ENCODE results near the gene KIAA0408. TPM values are rescaled to one million over a fixed set of nuclear protein-coding genes. Genes with fewer than 3 reads are reported as not detected.
"Not testable (repeated sequence)": the region's sequence is repeated elsewhere in the genome, so short reads cannot be mapped to it uniquely, and the experiment has no call there.

Gene KIAA0408
- polyA plus RNA-seq, 1 of the 3 experiments (the other 2 are of a cell fraction), result 4.0 TPM

- no peaks in the 10 kb centered on the region for H3K36me3 ChIP-seq (replicated peaks in 1 of 2; ENCODE audit: control insufficient read depth in 1 of 2, insufficient read depth in 2 of 2, low read length in 1 of 2)
- no peak overlapping the region for H3K4me2 ChIP-seq
- H3K9me2 ChIP-seq, result no peaks in the 10 kb centered on the region
- no peak overlapping the region for H3K4me3 ChIP-seq (ENCODE audit: low read depth in 2 of 2, low read length in 1 of 2)
- peaks cover 0 to 6% of the 10 kb centered on the region in 2 experiments; a peak in 1 of 4 replicates for H3K4me1 ChIP-seq (ENCODE audit: control insufficient read depth in 1 of 2, insufficient read depth in 2 of 2, low read depth in 1 of 2, low read length in 1 of 2)
- H2AFZ ChIP-seq (ENCODE audit: low read depth), result peak overlapping the region; percentile 56
- no peaks in the 10 kb centered on the region for H3K79me2 ChIP-seq (ENCODE audit: insufficient read depth)
- WGBS (ENCODE audit: low lambda C conversion rate), result 88% methylated on average over 2 of the region's 2 CpGs
- H3K9ac ChIP-seq, result no peak overlapping the region
- no peaks in the 10 kb centered on the region for H3K9me3 ChIP-seq
- ChIA-PET CTCF (no interaction called here), POLR2A (no interaction called here)
- H3K27ac ChIP-seq (ENCODE audit: low read depth in 2 of 2, low read length in 1 of 2), result no peak overlapping the region
- H4K20me1 ChIP-seq (ENCODE audit: insufficient read depth), result no peaks in the 10 kb centered on the region
- TF ChIP-seq GATA2 (CRISPR knock-in tag; IDR thresholded peaks at IDR 0.05), result no peak
- TF ChIP-seq YY1 (IDR thresholded peaks at IDR 0.05; ENCODE audit: low read depth), result no peak
- TF ChIP-seq EZH2phosphoT487 (IDR thresholded peaks at IDR 0.05; ENCODE audit: borderline replicate concordance, low read depth), result no peak
- no peak for TF ChIP-seq FOXJ3 (CRISPR knock-in tag; IDR thresholded peaks at IDR 0.05)
- TF ChIP-seq JUND (IDR thresholded peaks at IDR 0.05), result no peak
- TF ChIP-seq ZBTB33 (IDR thresholded peaks at IDR 0.05; ENCODE audit: borderline replicate concordance, low read depth), result no peak
- no peak for TF ChIP-seq PBX3 (IDR thresholded peaks at IDR 0.05)
- H3K27me3 ChIP-seq (ENCODE audit: insufficient read depth), result no peaks in the 10 kb centered on the region
- no peak for DNase-seq
- H3F3A ChIP-seq (replicated peaks; ENCODE audit: insufficient read depth), result peaks cover 4% of the 10 kb centered on the region
Observed at GRCh38 chr6:127423921-127424320, 35.3 kb downstream of the KIAA0408 start.

GRCh38 chr6:127421164-127421563 lies 38.0 kb downstream of the KIAA0408 start:
- H3F3A ChIP-seq (replicated peaks; ENCODE audit: insufficient read depth); H3K9me2 ChIP-seq; POLR2A ChIA-PET; H3K4me3 ChIP-seq (ENCODE audit: low read depth in 2 of 2, low read length in 1 of 2); H3K4me1 ChIP-seq (ENCODE audit: control insufficient read depth in 1 of 2, insufficient read depth in 2 of 2, low read depth in 1 of 2, low read length in 1 of 2); H3K4me2 ChIP-seq; DNase-seq; H2AFZ ChIP-seq (ENCODE audit: low read depth); H4K20me1 ChIP-seq (ENCODE audit: insufficient read depth); H3K27me3 ChIP-seq (ENCODE audit: insufficient read depth); H3K79me2 ChIP-seq (ENCODE audit: insufficient read depth); H3K36me3 ChIP-seq (replicated peaks in 1 of 2; ENCODE audit: control insufficient read depth in 1 of 2, insufficient read depth in 2 of 2, low read length in 1 of 2); H3K9ac ChIP-seq; H3K9me3 ChIP-seq: not testable (repeated sequence)
- CTCF ChIA-PET, result interaction anchor here (0.7 to 1.9 kb wide), 4 partner anchors 11 to 119 kb away, joined by 3 to 7 read pairs (median 4); no protein-coding TSS in a partner anchor
- WGBS (ENCODE audit: low lambda C conversion rate), result 87% methylated on average over 3 of the region's 3 CpGs
- peak overlapping the region in 1 of 2 experiments; percentile 38; a peak in 2 of 4 replicates for H3K27ac ChIP-seq (ENCODE audit: low read depth in 2 of 2, low read length in 1 of 2)

- H4K20me1 ChIP-seq (ENCODE audit: insufficient read depth), result no peaks in the 10 kb centered on the region
- H3K4me1 ChIP-seq (ENCODE audit: control insufficient read depth in 1 of 2, insufficient read depth in 2 of 2, low read depth in 1 of 2, low read length in 1 of 2), result peaks cover 0 to 6% of the 10 kb centered on the region in 2 experiments; a peak in 1 of 4 replicates
- peak overlapping the region; percentile 9; the same call in 1 of the 2 replicates for H3K4me2 ChIP-seq
- no peaks in the 10 kb centered on the region for H3K36me3 ChIP-seq (replicated peaks in 1 of 2; ENCODE audit: control insufficient read depth in 1 of 2, insufficient read depth in 2 of 2, low read length in 1 of 2)
- peak; percentile 53 for DNase-seq
- H3K27me3 ChIP-seq (ENCODE audit: insufficient read depth), result no peaks in the 10 kb centered on the region
- peaks cover 4% of the 10 kb centered on the region for H3F3A ChIP-seq (replicated peaks; ENCODE audit: insufficient read depth)
- peak overlapping the region in 1 of 2 experiments; percentile 38; a peak in 2 of 4 replicates for H3K27ac ChIP-seq (ENCODE audit: low read depth in 2 of 2, low read length in 1 of 2)
- WGBS (ENCODE audit: low lambda C conversion rate), result 0% methylated on average over 2 of the region's 2 CpGs
- no peaks in the 10 kb centered on the region for H3K9me2 ChIP-seq
- peak overlapping the region; percentile 60 for H2AFZ ChIP-seq (ENCODE audit: low read depth)
- H3K9me3 ChIP-seq, result no peaks in the 10 kb centered on the region
- ChIA-PET CTCF (interaction anchor here (0.7 to 1.9 kb wide), 5 partner anchors 12 to 120 kb away, joined by 3 to 7 read pairs (median 4); no protein-coding TSS in a partner anchor), POLR2A (interaction anchor here (0.6 kb wide), 1 partner anchor 119 kb away, joined by 5 read pairs; no protein-coding TSS in a partner anchor)
- H3K9ac ChIP-seq, result no peak overlapping the region; the same call in 1 of the 2 replicates
- no peaks in the 10 kb centered on the region for H3K79me2 ChIP-seq (ENCODE audit: insufficient read depth)
- no peak overlapping the region for H3K4me3 ChIP-seq (ENCODE audit: low read depth in 2 of 2, low read length in 1 of 2)
- TF ChIP-seq FOSL2 (IDR thresholded peaks at IDR 0.05; ENCODE audit: borderline replicate concordance, low read depth) (peak; percentile 89), CTCF (IDR thresholded peaks at IDR 0.05) (peak; percentile 56), ZBTB33 (IDR thresholded peaks at IDR 0.05; ENCODE audit: borderline replicate concordance, low read depth) (no peak), JUND (IDR thresholded peaks at IDR 0.05) (peak; percentile 76), IRF3 (IDR thresholded peaks at IDR 0.05; ENCODE audit: low read depth, low read length) (no peak), RXRA (IDR thresholded peaks at IDR 0.05; ENCODE audit: borderline replicate concordance, low read depth) (no peak), MAX (IDR thresholded peaks at IDR 0.05; ENCODE audit: low read depth) (no peak)
Observed at GRCh38 chr6:127420556-127420955, 38.6 kb downstream of the KIAA0408 start.

All from SK-N-SH (cell line).